ENCODE data around the gene GCAT.

DNA sequence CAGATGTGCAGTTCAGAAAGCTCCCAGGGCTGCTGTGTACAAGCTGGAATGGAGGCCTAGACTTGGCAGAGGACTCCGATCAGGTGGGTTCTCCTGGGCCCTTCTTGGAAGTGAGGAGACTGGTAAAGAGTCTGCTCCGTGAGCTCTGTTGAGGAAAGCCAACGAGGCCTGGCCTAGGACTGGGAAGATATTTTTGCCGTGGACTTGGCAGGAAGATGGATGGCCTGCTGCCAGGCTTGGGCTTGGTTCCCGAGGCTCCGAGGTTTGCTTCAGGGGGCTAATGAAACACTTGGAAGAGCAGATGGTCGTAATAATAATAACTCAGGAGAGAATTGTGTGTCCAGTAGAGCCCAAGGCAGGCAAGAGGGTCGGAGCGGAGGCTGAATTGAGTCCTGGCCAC is 19.3 kb downstream of the GCAT start:
- TF ChIP-seq, protein P1, sequence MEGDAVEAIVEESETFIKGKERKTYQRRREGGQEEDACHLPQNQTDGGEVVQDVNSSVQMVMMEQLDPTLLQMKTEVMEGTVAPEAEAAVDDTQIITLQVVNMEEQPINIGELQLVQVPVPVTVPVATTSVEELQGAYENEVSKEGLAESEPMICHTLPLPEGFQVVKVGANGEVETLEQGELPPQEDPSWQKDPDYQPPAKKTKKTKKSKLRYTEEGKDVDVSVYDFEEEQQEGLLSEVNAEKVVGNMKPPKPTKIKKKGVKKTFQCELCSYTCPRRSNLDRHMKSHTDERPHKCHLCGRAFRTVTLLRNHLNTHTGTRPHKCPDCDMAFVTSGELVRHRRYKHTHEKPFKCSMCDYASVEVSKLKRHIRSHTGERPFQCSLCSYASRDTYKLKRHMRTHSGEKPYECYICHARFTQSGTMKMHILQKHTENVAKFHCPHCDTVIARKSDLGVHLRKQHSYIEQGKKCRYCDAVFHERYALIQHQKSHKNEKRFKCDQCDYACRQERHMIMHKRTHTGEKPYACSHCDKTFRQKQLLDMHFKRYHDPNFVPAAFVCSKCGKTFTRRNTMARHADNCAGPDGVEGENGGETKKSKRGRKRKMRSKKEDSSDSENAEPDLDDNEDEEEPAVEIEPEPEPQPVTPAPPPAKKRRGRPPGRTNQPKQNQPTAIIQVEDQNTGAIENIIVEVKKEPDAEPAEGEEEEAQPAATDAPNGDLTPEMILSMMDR (IDR thresholded peaks at IDR 0.05): no peak
- TF ChIP-seq EP300 (IDR thresholded peaks at IDR 0.05) (no peak), POLR2A (IDR thresholded peaks at IDR 0.05) (no peak), POLR2AphosphoS5 (IDR thresholded peaks at IDR 0.05) (no peak)
